ENCODE data around the gene HERPUD1.

Gene HERPUD1

DNA sequence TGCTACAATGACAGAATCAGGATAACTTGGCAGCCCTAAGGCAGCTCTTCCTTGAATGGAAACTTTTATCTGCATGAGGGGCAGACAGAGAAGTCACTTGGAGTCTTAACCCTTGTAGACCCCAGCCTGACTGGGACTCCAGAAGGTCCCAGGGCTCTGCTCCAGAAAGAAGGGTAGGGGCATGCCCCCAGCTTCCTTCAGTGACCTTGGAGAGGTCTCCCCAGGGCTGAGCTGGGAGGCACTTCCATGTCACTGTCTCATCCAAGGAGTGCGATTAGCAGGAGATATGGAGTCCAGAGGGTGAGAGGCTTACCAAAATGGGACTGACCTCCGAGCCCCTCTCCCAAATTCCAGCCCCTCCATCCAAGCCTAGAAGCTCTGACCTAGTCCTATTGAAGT, 54.0 kb downstream of the HERPUD1 start:
- TF ChIP-seq POLR2AphosphoS5 (IDR thresholded peaks at IDR 0.05; ENCODE audit: low read depth, low read length) (no peak), SIN3A (IDR thresholded peaks at IDR 0.05; ENCODE audit: borderline replicate concordance, insufficient read depth, low read length) (no peak), FOXP2 (optimal IDR thresholded peaks at IDR 0.05; ENCODE audit: borderline replicate concordance, extremely low read depth, extremely low read length, insufficient read depth) (no peak), TAF1 (IDR thresholded peaks at IDR 0.05; ENCODE audit: borderline replicate concordance, insufficient read depth, low read length) (no peak)
- TF ChIP-seq, protein P1, sequence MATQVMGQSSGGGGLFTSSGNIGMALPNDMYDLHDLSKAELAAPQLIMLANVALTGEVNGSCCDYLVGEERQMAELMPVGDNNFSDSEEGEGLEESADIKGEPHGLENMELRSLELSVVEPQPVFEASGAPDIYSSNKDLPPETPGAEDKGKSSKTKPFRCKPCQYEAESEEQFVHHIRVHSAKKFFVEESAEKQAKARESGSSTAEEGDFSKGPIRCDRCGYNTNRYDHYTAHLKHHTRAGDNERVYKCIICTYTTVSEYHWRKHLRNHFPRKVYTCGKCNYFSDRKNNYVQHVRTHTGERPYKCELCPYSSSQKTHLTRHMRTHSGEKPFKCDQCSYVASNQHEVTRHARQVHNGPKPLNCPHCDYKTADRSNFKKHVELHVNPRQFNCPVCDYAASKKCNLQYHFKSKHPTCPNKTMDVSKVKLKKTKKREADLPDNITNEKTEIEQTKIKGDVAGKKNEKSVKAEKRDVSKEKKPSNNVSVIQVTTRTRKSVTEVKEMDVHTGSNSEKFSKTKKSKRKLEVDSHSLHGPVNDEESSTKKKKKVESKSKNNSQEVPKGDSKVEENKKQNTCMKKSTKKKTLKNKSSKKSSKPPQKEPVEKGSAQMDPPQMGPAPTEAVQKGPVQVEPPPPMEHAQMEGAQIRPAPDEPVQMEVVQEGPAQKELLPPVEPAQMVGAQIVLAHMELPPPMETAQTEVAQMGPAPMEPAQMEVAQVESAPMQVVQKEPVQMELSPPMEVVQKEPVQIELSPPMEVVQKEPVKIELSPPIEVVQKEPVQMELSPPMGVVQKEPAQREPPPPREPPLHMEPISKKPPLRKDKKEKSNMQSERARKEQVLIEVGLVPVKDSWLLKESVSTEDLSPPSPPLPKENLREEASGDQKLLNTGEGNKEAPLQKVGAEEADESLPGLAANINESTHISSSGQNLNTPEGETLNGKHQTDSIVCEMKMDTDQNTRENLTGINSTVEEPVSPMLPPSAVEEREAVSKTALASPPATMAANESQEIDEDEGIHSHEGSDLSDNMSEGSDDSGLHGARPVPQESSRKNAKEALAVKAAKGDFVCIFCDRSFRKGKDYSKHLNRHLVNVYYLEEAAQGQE (IDR thresholded peaks at IDR 0.05; ENCODE audit: insufficient read depth in 1 of 2, low read depth in 2 of 2, low read length in 2 of 2) = no peak

DNA sequence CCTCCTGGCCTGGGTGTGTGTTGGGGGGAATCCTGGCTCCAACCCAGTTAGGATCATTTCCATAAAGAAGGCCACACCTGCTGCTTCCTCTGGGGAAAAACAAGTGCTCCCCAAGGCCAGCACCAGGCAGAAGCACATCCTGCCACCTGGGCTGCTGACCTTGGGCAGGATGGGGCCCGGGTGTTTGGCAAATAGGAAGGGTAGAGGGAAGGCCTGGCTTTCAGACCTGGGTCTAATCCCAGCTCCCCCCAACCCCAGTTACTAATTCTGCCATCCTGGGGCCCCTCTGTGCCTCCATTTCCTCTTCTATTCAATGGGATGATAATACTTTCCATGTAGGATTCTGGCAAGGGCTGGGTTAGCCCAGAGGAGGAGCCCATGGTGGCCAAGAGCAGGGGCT, 54.4 kb downstream of the HERPUD1 start:
- TF ChIP-seq TAF1 (IDR thresholded peaks at IDR 0.05; ENCODE audit: borderline replicate concordance, insufficient read depth, low read length) (no peak), POLR2AphosphoS5 (IDR thresholded peaks at IDR 0.05; ENCODE audit: low read depth, low read length) (no peak), SIN3A (IDR thresholded peaks at IDR 0.05; ENCODE audit: borderline replicate concordance, insufficient read depth, low read length) (no peak), FOXP2 (optimal IDR thresholded peaks at IDR 0.05; ENCODE audit: borderline replicate concordance, extremely low read depth, extremely low read length, insufficient read depth) (no peak)
- TF ChIP-seq, protein P1 (IDR thresholded peaks at IDR 0.05; ENCODE audit: insufficient read depth in 1 of 2, low read depth in 2 of 2, low read length in 2 of 2) = no peak

DNA sequence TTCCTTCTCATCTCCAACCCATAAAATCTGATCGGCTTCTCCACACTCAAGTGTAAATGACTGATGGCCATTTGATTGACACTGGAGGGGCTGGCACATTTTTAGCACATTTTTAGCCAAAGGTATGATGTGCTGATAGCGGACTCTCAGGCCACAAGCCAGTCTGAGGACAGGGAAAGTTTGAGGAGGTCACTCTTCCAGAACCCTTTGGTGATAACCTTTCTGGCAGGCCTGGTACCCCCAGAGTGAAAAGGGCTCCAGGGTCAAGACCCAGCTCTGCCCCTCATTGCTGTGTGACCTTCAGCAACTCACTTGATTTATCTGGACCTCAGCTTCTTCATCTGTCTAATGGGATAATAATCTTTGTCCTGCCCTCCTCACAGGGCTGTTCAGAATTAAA, 55.8 kb downstream of the HERPUD1 start:
- TF ChIP-seq TAF1 (IDR thresholded peaks at IDR 0.05; ENCODE audit: borderline replicate concordance, insufficient read depth, low read length) (no peak), POLR2AphosphoS5 (IDR thresholded peaks at IDR 0.05; ENCODE audit: low read depth, low read length) (no peak), FOXP2 (optimal IDR thresholded peaks at IDR 0.05; ENCODE audit: borderline replicate concordance, extremely low read depth, extremely low read length, insufficient read depth) (no peak), SIN3A (IDR thresholded peaks at IDR 0.05; ENCODE audit: borderline replicate concordance, insufficient read depth, low read length) (no peak)
- TF ChIP-seq, protein P1 (IDR thresholded peaks at IDR 0.05; ENCODE audit: insufficient read depth in 1 of 2, low read depth in 2 of 2, low read length in 2 of 2) = no peak

DNA sequence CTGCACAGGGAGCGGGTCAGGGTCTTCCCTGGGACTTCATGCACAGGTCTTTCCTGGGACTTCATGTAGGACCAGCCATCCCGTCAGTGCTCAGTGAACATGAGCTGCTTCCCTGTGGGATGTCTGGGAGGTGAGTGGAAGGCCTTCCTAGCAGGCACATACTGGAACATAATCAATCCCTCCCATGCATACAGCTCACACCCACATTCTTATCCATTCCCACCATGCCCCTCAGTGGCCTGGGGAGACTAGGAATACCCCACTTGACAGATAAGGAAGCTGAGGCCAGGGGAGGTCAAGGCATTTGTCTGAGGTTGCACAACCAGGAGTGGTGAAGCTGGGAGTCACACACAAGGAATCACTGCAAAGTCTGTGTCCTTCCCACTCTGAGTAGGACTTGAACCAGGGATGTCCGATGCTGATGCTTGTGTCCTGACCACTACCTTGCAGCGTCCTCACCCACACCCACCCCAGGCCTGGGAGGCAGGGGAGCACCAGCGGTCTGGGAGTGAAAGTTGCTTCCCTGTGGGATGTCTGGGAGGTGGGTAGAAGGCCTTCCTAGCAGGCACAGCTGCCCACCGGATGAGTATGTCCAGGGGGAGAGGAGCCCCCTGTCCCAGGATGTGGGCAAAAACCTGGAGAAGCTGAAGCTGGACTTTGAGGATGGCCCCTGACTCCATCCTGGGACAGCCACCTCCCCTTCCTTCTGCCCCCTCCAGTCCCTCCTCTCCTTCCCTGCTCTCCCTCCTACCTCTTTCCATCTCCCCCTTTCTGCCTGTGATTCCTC, 56.4 kb downstream of the HERPUD1 start:
- no peak for TF ChIP-seq POLR2AphosphoS5 (IDR thresholded peaks at IDR 0.05; ENCODE audit: low read depth, low read length)
- no peak for TF ChIP-seq SIN3A (IDR thresholded peaks at IDR 0.05; ENCODE audit: borderline replicate concordance, insufficient read depth, low read length)
- TF ChIP-seq, protein P1 (IDR thresholded peaks at IDR 0.05; ENCODE audit: insufficient read depth in 1 of 2, low read depth in 2 of 2, low read length in 2 of 2) = no peak
- no peak for TF ChIP-seq TAF1 (IDR thresholded peaks at IDR 0.05; ENCODE audit: borderline replicate concordance, insufficient read depth, low read length)
- no peak for TF ChIP-seq FOXP2 (optimal IDR thresholded peaks at IDR 0.05; ENCODE audit: borderline replicate concordance, extremely low read depth, extremely low read length, insufficient read depth)

All from PFSK-1 (cell line).